Adrenal gland (tissue), 5 donors: ENCODE measurements around the gene FAM219A.

Source experiments
- CTCF ChIP-seq, 6 experiments: fragments of 450-650 bp in 4 of 6; fragments of 200-600 bp in 2 of 6; sonication (generic) in 1 of 6; IDR thresholded peaks; 1 replicate in 5 of 6; 2 replicates in 1 of 6; pipeline versions ENCODE4 v1.5.1 to v1.8.0; 2016 to 2021; ENCODE audit warnings: antibody characterized with exemption in 6 of 6, mild to moderate bottlenecking in 2 of 6, moderate library complexity in 1 of 6
- POLR2A ChIP-seq, 2 donors: fragments of 450-650 bp; IDR thresholded peaks; one replicate each; pipeline ENCODE4 v1.6.1; 2017; ENCODE audit warnings: antibody characterized with exemption in 2 of 2, mild to moderate bottlenecking in 2 of 2, moderate library complexity in 1 of 2
- donor health status: DM: no; HTN: no; CAD: no.

- TF ChIP-seq CTCF (IDR thresholded peaks at IDR 0.05) (no peak), POLR2A (IDR thresholded peaks at IDR 0.05) (no peak)
These were observed 87.9 kb downstream of the FAM219A start for GRCh38 chr9:34370335-34370969.
